ENCODE data around the gene RDH13.
"Not testable (repeated sequence)": the region's sequence is repeated elsewhere in the genome, so short reads cannot be mapped to it uniquely, and the experiment has no call there.

Gene RDH13

GRCh38 chr19:55008781-55009180 is 54.2 kb downstream of the RDH13 start:
- DNase-seq, result not testable (repeated sequence)

GRCh38 chr19:55008189-55008588 is 54.8 kb downstream of the RDH13 start:
- not testable (repeated sequence) for DNase-seq

DNA sequence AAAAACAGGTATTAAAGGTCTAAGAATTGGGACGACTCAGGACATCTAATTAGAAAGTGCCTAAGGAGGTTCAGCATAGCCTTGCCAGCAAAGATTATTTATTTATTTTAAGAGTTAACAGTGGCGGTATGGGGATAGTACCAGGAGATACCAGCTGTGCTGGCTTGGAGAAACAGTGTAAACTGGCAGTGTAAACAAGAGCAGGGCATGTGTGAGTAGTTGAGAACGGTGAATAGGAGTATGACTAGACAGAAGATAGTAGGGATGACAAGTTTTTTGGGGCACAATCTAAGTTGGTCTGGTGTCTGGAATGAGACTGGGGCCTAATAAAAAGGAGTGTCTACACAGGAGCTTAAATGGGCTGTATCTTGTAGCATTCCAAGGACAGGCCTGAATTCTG is 55.4 kb downstream of the RDH13 start:
- DNase-seq, result not testable (repeated sequence)

- DNase-seq, result not testable (repeated sequence)
Measured at GRCh38 chr19:55006795-55007194, 56.2 kb downstream of the RDH13 start.

GRCh38 chr19:55005684-55006488 is 57.1 kb downstream of the RDH13 start:
- DNase-seq, result no peak

DNA sequence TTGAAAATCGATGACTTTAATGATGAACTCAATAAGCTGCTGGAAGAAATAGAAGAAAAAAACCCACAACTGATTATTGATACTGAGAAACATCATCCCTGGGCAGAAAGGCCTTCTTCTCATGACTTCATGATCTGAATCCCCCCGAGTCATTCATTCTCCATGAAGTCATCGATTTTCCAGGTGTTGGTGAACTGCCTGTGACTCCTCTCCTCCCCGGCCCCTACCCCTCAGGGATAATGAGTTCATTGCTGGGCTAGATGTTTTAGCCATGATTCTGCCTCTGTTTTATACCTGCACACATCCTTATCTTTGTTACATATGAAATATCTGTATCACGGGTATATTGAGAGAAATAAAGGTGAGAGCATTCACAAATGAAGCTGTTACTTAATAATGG is 62.2 kb downstream of the RDH13 start:
- DNase-seq, result no peak

DNA sequence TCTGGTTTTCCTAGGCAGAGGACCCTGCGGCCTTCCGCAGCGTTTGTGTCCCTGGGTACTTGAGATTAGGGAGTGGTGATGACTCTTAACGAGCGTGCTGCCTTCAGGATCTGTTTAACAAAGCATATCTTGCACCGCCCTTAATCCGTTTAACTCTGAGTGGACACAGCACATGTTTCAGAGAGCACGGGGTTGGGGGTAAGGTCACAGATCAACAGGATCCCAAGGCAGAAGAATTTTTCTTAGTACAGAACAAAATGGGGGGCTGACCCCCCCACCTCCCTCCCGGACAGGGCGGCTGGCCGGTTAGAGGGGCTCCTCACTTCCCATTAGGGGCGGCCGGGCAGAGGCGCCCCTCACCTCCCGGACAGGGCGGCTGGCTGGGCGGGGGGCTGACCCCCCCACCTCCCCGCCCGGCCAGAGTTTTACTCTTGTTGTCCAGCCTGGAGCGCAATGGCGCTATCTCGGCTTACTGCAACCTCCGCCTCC is 64.2 kb downstream of the RDH13 start:
- not testable (repeated sequence) for DNase-seq

- DNase-seq, result no peak
Measured at GRCh38 chr19:54995561-54995960, 67.4 kb downstream of the RDH13 start.

Data from fibroblast of skin of right biceps (primary cell).